ENCODE data around the gene LAMA5.

Gene LAMA5

GRCh38 chr20:62342910-62343309 is 24.2 kb downstream of the LAMA5 start:
- no peak for DNase-seq

DNA sequence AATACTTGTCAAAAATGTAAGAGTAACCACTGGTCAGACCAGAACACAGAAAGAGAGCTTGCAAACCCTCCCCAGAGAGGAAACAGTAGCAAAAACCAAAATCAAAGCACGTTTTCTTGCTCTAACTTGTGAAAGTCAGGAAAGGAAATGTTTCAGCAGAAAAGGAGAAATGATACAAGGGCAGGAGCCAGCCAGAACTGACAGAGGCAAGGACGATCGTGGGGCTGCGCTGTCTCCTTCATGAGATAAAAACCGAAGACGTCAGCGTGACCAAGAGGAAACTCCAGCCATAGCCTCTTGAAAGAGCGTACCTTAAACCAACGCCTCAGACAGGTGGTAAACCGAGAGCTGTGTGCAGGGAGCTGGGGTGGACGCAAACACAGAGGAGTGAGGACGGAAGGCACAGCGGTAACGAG is 27.5 kb downstream of the LAMA5 start:
- no peak for DNase-seq

GRCh38 chr20:62338294-62338620 is 28.9 kb downstream of the LAMA5 start:
- DNase-seq: no peak

DNA sequence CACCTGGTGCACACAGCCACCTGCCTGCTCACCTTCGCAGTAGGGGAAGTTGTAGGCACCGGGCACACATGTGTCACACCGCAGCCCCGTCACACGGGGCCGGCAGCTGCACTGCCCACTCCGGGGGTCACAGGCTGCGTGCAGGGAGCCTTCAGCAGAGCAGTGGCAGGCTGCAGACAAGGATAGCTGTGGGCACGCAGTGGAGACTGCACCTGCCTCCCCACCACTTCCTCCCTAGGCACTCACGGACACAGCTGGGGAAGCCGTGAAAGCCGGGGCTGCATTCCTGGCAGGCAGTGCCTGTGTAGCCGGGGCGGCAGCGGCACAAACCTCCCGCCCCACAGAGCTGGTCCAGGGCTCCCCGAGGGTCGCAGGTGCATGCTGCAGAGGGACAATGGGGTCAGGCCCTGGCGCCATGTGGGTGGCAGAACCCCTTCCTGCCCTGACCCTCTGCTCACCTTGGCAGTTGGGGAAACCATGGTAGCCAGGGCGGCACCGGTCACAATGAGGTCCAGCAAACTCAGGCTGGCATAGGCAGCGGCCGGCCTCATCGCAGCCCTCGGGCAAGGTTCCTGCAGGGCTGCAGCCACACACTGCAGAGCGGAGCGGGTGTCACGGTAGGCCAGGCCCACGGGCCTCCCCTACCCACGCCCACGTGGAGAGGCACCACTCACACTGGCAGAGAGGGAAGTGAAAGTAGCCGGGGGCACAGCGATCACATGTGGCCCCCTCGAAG is 29.4 kb downstream of the LAMA5 start:
- no peak for DNase-seq

DNA sequence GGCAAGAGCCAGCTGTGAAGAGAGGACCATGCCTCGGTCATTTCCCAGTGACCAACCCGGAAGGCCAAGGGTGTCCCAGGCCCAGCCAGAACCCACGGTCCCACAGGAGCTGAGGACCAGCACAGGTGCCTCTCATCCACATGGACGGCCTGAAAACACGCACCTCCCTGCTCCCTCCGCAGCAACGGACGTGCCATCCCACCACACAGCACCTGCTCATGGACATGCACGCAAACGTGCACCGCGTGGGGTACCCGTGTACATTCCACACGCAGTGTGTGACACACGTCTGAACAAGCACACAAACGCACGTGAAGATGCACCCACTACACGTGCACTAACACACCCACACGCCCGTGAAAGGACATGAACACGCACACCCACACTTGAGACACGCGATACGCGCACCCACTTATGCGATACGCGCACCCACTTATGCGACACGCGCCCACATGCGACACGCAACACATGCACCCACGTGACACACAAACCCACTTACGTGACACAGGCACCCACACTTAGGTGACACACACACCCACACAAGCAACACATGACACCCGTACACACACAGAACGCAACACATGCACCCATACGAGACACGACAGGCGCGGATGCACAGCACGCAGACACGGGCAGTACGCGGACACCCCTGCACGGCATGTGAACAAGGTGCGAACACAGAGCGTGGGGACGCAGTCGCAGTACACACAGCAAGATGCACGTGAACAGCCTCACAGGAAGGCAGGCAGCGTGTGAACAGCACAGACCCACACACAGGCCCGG is 30.1 kb downstream of the LAMA5 start:
- no peak for DNase-seq

DNA sequence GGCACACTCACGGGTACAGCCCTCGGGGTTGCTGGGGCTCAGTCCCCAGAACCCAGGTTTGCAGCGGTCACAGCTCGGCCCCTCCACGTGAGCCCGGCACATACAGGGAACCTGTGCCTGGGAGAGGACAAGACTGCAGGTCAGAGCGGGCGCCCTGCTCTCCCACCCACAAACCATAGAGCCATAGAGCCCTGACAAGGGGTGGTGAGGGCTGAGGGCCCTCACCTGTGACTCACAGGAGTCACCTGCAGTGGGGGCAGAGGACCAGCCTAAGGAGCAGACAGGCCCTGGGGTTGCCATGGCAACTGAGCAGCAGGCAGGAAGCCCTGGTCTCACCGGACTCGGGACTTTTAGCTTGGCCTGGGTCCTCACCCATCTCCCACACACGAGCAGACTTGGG is 30.8 kb downstream of the LAMA5 start:
- DNase-seq: no peak

DNA sequence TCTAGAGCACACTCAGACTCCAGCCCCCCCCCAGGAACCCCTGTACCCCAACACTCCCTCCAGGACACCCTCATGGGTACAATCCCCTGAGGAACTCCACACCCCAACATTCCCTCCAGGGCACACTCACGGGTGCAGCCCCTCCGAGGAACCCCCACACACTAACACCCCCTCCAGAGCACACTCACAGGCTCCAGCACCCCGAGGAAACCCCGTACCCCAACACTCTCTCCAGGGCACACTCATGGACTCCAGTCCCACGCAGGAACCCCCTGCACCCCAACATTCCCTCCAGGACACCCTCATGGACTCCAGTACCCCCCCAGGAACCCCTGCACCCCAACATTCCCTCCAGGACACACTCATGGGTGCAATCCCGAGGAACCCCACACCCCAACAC is 31.6 kb downstream of the LAMA5 start:
- DNase-seq: no peak

DNA sequence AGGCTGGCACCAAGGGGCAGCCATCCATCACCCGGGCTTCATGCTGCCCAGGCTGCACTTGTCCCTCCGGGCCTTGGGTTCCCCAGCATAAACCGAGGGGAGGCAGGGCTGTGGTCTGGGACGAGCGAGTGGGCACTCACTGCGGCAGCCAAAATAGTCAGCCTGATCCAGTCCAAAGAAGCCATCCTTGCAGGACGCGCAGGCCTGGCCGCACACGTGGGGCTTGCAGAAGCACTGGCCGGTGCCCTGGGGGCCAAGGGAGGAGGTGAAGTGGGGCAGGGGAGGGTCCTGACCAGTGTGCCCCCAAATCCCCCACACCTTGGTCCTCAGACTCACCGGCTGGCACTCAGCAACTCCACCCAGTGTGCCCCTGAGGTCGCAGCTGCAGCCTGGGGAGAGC is 32.2 kb downstream of the LAMA5 start:
- DNase-seq: no peak

GRCh38 chr20:62333820-62334595 is 33.1 kb downstream of the LAMA5 start:
- no peak for DNase-seq

- DNase-seq: no peak
Observed at GRCh38 chr20:62332989-62333819, 33.9 kb downstream of the LAMA5 start.

GRCh38 chr20:62332421-62332820 is 34.7 kb downstream of the LAMA5 start:
- DNase-seq: no peak

- DNase-seq: no peak
Observed at GRCh38 chr20:62331347-62331746, 35.8 kb downstream of the LAMA5 start.

GRCh38 chr20:62330576-62331317 is 36.4 kb downstream of the LAMA5 start:
- no peak for DNase-seq

DNA sequence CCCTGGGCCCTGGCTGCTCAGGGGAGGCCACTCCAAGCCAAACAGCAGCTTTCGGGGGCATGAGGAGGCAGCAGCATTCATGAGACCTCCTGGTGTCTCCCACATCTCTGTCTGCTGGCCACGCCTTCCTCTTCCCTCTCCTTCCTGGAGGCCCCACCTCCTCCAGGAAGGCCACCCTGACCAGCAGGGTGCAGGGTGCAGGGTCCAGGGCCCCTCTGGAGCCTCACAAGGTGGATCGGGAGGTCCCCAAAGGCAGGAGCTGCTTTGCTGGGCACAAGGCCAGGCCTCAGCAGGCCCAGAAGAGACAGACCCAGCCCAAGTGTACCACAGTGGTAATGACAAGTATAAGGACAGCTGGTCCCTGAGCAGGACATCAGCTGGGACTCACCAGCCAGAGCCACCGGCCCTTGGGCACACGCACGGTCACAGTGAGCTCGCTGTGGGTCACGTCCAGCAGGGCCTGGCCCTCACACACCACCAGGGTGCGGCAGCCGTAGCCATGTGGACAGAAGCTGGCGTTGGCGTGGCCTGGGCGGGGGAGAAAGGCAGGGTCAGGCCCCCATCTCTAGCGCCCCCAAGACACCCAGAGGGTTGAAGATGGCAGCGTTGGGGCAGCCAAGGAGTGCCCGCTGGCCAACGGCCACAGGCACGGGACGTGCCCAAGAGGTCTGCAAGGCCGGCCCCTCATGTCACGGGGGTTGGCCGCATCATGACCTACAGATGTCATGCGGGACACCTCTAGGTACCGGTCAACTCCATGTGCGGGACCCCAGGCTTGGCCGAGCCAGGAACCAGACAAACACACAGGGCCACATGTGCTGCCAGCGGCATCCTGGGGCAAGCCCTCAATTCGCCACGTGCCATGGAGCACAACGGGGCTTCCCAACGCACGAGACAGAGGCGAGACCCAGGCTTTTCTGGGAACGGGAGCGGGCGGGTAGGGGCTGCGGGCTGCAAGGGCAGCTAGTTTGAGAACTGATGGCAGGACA is 37.4 kb downstream of the LAMA5 start:
- no peak for DNase-seq

GRCh38 chr20:62328684-62329388 is 38.3 kb downstream of the LAMA5 start:
- no peak for DNase-seq

GRCh38 chr20:62327726-62328495 is 39.2 kb downstream of the LAMA5 start:
- DNase-seq: no peak

- DNase-seq: no peak
Observed at GRCh38 chr20:62326959-62327725, 40.0 kb downstream of the LAMA5 start.

GRCh38 chr20:62326559-62326958 is 40.6 kb downstream of the LAMA5 start:
- DNase-seq: no peak
